22Rv1 (cell line): ENCODE data around the gene DSCAM.

ENCODE experiments used
- H3K27ac ChIP-seq: fragments of 450-650 bp; 2 replicates; pipeline ENCODE4 v1.5.1; 2017
- CTCF ChIP-seq: fragments of 450-650 bp; IDR thresholded peaks from 2 replicates; pipeline ENCODE4 v1.5.1; 2017; ENCODE audit warnings: mild to moderate bottlenecking
- ZFX ChIP-seq: fragments of 450-650 bp; IDR thresholded peaks from 2 replicates; pipeline ENCODE4 v1.6.1; 2017; ENCODE audit warnings: antibody characterized with exemption, borderline replicate concordance

DSCAM gene

DNA sequence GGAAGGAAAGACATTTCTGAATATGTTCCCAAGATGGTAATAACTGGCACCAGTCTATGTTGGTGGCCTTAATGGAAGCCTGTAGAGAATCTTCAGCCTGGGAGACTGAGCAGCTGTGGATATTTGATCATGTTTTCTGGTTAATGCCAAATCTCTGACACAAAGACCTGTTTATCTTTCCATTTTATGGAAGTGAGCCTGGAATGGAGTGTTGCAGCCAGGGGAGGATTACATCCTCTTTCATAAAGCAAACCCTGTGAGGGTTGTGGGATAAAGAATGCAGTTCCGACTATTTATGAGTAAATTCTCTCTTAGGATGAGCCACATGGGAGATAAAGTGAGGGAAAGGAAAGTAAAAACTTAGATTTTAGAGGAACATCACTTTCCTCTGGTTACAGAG, 835.6 kb downstream of the DSCAM start:
- TF ChIP-seq ZFX (no peak), CTCF (no peak)
- H3K27ac ChIP-seq: no peak overlapping the region

- TF ChIP-seq ZFX (no peak), CTCF (no peak)
- H3K27ac ChIP-seq: no peak overlapping the region
These were observed 844.0 kb downstream of the DSCAM start for GRCh38 chr21:40002978-40003377.

- H3K27ac ChIP-seq: no peak overlapping the region
- TF ChIP-seq ZFX: no peak
- no peak for TF ChIP-seq CTCF
These were observed 862.5 kb downstream of the DSCAM start for GRCh38 chr21:39984286-39984991.

DNA sequence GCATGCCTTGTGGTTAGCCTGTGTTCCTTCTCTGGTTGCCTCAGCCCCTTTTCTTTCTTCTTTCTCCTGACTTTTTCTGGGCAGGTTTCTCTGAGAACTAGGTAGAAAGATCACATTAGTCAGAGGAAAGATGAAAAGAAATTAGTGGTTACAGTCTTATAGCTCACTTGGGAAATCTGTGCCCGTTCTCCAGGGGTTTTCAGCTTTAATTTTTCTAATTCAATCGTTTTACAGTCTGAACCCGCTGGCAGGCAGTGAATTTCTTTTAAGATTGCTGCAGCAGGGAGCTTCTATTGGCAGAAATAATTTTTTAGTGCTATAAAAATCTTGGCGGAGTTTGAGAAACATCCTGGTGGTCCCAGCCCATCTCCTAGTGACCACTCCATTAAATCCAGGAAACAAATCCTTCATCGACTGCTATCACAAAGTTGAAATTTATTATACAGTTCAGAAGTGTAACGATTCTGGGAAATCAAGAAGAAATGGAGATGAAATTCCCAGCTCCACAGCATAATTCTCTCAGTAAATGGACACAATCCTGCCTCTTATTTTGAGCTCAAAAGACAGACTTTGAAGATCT, 866.6 kb downstream of the DSCAM start:
- no peak overlapping the region for H3K27ac ChIP-seq

DNA sequence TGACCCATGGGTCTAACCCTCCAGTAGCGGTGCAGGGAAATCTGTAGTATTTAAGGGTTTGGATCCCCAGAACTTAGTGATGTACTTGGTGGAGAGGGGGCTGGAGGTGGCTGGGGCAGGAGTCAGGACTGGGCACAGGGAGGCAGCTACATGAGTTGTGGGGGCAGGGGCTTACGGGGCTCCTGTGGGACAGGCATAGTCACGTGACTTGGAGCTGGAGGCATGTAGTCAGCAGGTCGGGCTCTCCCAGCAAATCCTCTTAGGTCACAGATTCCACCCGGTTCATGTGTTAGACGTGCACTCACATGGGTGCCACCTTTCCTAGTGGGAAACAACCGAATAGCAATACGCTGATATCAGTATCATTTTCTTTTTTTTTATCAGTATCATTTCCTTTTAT, 867.6 kb downstream of the DSCAM start:
- TF ChIP-seq CTCF (no peak), ZFX (no peak)
- no peak overlapping the region for H3K27ac ChIP-seq

More for the DNA sequence above, 866.6 kb downstream of the DSCAM start:
- no peak for TF ChIP-seq CTCF
- no peak for TF ChIP-seq ZFX

DNA sequence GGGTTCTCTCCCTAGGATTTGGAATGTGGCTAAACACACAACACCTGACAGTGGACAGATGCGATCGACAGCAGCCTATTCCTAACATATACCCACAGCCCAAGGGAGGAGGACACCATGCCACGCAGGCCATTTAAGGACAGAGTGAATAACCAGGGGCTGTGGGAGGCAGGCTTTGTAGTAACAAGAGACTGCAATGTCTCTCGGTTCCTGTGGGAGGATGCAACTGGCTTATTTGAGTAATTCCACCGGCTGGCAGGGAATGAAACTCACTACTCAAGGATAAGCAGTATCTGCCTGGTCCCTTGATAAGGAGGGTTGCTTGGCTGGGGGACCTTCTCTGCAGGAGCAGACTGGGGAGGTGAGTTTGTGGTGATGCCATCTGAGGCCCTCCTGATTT, 870.2 kb downstream of the DSCAM start:
- no peak overlapping the region for H3K27ac ChIP-seq
- no peak for TF ChIP-seq ZFX
- no peak for TF ChIP-seq CTCF

DNA sequence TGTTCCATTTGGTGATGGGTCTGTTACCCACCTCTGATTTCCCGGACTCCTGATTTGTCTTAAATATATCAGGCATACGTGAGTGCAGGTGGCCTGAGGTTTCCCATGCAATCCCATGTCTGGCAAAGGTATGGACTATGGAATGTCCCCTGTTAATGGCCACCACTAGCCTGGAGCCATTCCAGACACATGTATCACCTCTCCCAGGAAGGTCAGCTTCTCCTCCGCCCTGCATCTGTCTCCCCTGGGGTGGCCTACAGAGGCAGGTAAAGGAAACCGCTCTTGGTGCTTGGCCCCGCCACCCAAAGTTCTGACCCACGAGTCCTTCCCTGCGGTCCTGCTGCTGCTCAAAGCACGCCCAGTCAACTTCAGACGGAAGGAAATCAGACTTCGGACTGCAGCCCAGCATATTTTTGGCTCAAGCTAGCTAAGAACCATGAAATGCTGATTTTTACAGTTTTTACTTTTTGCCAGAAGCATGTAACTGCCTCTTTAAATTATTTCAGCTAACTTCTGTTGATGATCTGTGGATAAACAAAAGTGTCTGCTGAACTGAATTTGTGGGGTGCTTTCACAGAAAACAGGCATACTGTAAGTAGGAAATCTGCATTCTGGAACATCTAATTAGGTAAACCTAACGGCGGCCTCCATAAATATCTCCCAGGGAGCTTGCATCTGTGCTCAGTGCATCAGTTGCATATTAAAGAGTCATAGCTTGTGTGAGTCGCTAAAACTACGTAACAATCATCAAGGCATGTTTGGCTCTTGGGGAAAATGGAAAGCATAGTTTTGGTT, 873.8 kb downstream of the DSCAM start:
- TF ChIP-seq CTCF: no peak
- no peak for TF ChIP-seq ZFX
- no peak overlapping the region for H3K27ac ChIP-seq
